ENCODE data around the gene PTPRD. TPM values are rescaled to one million over a fixed set of nuclear protein-coding genes. Genes with fewer than 3 reads are reported as not detected.

PTPRD gene
- polyA plus RNA-seq, 1 experiment = 0.39 TPM

- no peak for DNase-seq (ENCODE audit: low read depth)
- ChIA-PET CTCF (no interaction called here), POLR2A (no interaction called here)
- H3K36me3 ChIP-seq (ENCODE audit: control insufficient read depth, insufficient read depth, low read length) = no peaks in the 10 kb centered on the region
- no peaks in the 10 kb centered on the region for H3K27me3 ChIP-seq (ENCODE audit: control insufficient read depth, insufficient read depth, low read length)
- H3K4me3 ChIP-seq (ENCODE audit: low read depth, low read length) = no peak overlapping the region
- no peak for TF ChIP-seq CTCF (IDR thresholded peaks at IDR 0.05; ENCODE audit: insufficient read depth, low read depth, low read length)
These were observed 1848.8 kb downstream of the PTPRD start for GRCh38 chr9:8764051-8764450.

GRCh38 chr9:8762479-8763085 is 1850.2 kb downstream of the PTPRD start:
- POLR2A ChIA-PET = no interaction called here
- no peak overlapping the region for H3K4me3 ChIP-seq (ENCODE audit: low read depth, low read length)
- CTCF ChIA-PET = no interaction called here
- H3K27me3 ChIP-seq (ENCODE audit: control insufficient read depth, insufficient read depth, low read length) = no peaks in the 10 kb centered on the region
- no peaks in the 10 kb centered on the region for H3K36me3 ChIP-seq (ENCODE audit: control insufficient read depth, insufficient read depth, low read length)
- no peak for DNase-seq (ENCODE audit: low read depth)
- TF ChIP-seq CTCF (IDR thresholded peaks at IDR 0.05; ENCODE audit: insufficient read depth, low read depth, low read length) = no peak

- no peak overlapping the region for H3K4me3 ChIP-seq (ENCODE audit: low read depth, low read length)
- H3K27me3 ChIP-seq (ENCODE audit: control insufficient read depth, insufficient read depth, low read length) = no peaks in the 10 kb centered on the region
- DNase-seq (ENCODE audit: low read depth) = no peak
- ChIA-PET CTCF (no interaction called here), POLR2A (no interaction called here)
- TF ChIP-seq CTCF (IDR thresholded peaks at IDR 0.05; ENCODE audit: insufficient read depth, low read depth, low read length) = no peak
- no peaks in the 10 kb centered on the region for H3K36me3 ChIP-seq (ENCODE audit: control insufficient read depth, insufficient read depth, low read length)
These were observed 1852.6 kb downstream of the PTPRD start for GRCh38 chr9:8760000-8760767.

GRCh38 chr9:8757881-8758280 is 1854.9 kb downstream of the PTPRD start:
- DNase-seq (ENCODE audit: low read depth) = no peak
- ChIA-PET POLR2A (no interaction called here), CTCF (no interaction called here)
- no peaks in the 10 kb centered on the region for H3K27me3 ChIP-seq (ENCODE audit: control insufficient read depth, insufficient read depth, low read length)
- H3K4me3 ChIP-seq (ENCODE audit: low read depth, low read length) = no peak overlapping the region
- H3K36me3 ChIP-seq (ENCODE audit: control insufficient read depth, insufficient read depth, low read length) = no peaks in the 10 kb centered on the region
- no peak for TF ChIP-seq CTCF (IDR thresholded peaks at IDR 0.05; ENCODE audit: insufficient read depth, low read depth, low read length)

GRCh38 chr9:8754751-8755150 is 1858.1 kb downstream of the PTPRD start:
- POLR2A ChIA-PET = no interaction called here
- Histone ChIP-seq H3K27me3 (ENCODE audit: control insufficient read depth, insufficient read depth, low read length) (no peaks in the 10 kb centered on the region), H3K4me3 (ENCODE audit: low read depth, low read length) (no peak overlapping the region), H3K36me3 (ENCODE audit: control insufficient read depth, insufficient read depth, low read length) (no peaks in the 10 kb centered on the region)
- CTCF ChIA-PET = no interaction called here
- no peak for DNase-seq (ENCODE audit: low read depth)
- TF ChIP-seq CTCF (IDR thresholded peaks at IDR 0.05; ENCODE audit: insufficient read depth, low read depth, low read length) = no peak
